Heart left ventricle (tissue), 13 donors: ENCODE data around the gene SLC22A23.

ENCODE experiments used
- POLR2A ChIP-seq, 2 donors: fragments of 450-650 bp; IDR thresholded peaks; one replicate each; pipeline ENCODE4 v1.6.1; 2017; ENCODE audit warnings: antibody characterized with exemption in 2 of 2, mild to moderate bottlenecking in 2 of 2, moderate library complexity in 2 of 2
- TF ChIP-seq, protein P1 (sequence below), 12 donors: fragments of 200-600 bp; sonication (generic) in 4 of 12; IDR thresholded peaks; one replicate each; pipeline versions ENCODE4 v1.5.0 to v1.8.0; 2018 to 2022; ENCODE audit warnings: antibody characterized with exemption in 12 of 12, mild to moderate bottlenecking in 5 of 12
- donor health status: ischemic (EF 13 %, LVEDD 7.1; RV severe dilation, severe dysfunction).
- donor health status: DM: no; HTN: yes; CAD: no.
- donor health status: DM: no; HTN: no; CAD: no.
- donor health status: ischemic (EF 25% LVEDD 6.9; RV normal size, moderate dysfunction).
- donor health status: ischemic (EF 25% LVEDD 5.7; RV mildly dilated, moderate dysfunction).
- donor health status: ischemic (EF 35%, LVEDD 5.7; RV mildly dilated, moderate dysfunction).
- donor health status: nonischemic (EF 11% LVEDD 7.7; RV severe dilation, severe dysfunction).
- donor health status: DM: yes; HTN: yes; CAD: no.
- donor health status: PGD.
- donor health status: ischemic (EF 29% LVEDD 5.4; RV normal size, mild dysfunction).
- donor health status: nonischemic (EF 23%, LVEDD 6.1; RV moderate dilation, normal function).

DNA sequence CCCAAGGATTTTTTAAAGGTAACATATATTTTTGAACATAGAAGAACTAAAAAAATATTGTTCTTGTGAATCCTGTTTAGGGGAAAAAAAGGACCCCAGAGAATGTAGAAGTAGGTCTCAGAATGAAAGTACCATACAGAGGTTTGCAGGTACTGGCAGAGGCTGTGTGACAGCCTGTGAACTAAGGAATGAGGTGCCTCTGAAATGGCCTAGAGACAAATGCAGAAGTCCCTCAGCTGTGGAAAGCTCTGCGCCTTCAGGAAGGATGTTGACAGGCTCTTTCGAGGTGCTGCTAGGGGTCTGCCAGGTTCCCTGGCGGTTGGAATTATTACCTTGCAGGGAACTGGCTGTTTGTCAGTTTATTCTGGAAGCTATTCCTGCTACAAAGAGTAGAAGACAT is 220.8 kb downstream of the SLC22A23 start:
- TF ChIP-seq, protein P1, sequence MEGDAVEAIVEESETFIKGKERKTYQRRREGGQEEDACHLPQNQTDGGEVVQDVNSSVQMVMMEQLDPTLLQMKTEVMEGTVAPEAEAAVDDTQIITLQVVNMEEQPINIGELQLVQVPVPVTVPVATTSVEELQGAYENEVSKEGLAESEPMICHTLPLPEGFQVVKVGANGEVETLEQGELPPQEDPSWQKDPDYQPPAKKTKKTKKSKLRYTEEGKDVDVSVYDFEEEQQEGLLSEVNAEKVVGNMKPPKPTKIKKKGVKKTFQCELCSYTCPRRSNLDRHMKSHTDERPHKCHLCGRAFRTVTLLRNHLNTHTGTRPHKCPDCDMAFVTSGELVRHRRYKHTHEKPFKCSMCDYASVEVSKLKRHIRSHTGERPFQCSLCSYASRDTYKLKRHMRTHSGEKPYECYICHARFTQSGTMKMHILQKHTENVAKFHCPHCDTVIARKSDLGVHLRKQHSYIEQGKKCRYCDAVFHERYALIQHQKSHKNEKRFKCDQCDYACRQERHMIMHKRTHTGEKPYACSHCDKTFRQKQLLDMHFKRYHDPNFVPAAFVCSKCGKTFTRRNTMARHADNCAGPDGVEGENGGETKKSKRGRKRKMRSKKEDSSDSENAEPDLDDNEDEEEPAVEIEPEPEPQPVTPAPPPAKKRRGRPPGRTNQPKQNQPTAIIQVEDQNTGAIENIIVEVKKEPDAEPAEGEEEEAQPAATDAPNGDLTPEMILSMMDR (IDR thresholded peaks at IDR 0.05), result no peak
- TF ChIP-seq POLR2A (IDR thresholded peaks at IDR 0.05), result no peak
